HG03196 (cell line): Measurements from ENCODE around the gene P2RY12.

ENCODE experiments used
- ATAC-seq: cut with Tn5 transposase; IDR thresholded peaks from one replicate; pipeline ENCODE4 v1.9.1; 2021; ENCODE audit not compliant: unreplicated experiment

P2RY12 gene

GRCh38 chr3:151384741-151385174 lies at the start of gene P2RY12:
Gene P2RY12 (minus strand): TSS chr3:151384753. CDS start chr3:151338845, 45,908 bp downstream.
- ATAC-seq = peak; percentile 36

- no peak for ATAC-seq
Observed at GRCh38 chr3:151432616-151433372, 48.2 kb upstream of the P2RY12 start.

DNA sequence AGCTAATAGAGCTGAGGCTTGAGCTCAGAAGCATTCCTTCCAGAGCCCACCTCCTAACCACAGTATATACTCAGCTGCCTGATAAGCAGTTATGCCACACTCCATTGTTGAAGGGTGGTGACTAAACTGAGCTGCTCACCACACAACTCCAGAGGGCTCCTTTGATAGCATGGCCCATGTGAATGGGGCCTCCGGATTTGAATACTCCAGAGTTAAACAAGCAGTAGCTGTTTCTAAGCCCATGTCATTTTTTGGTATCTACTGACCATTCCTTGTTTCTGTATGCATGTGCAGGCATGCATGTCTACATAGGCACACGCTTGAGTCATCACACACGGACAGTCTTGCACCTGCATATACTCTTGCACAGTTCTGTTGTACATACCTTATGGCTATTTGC lies 47.4 kb upstream of the P2RY12 start:
- no peak for ATAC-seq

GRCh38 chr3:151430821-151431484 lies 46.4 kb upstream of the P2RY12 start:
- ATAC-seq = no peak

GRCh38 chr3:151428386-151428785 lies 43.8 kb upstream of the P2RY12 start:
- no peak for ATAC-seq

- ATAC-seq = peak; percentile 75
Observed at GRCh38 chr3:151426341-151426657, 41.7 kb upstream of the P2RY12 start.

DNA sequence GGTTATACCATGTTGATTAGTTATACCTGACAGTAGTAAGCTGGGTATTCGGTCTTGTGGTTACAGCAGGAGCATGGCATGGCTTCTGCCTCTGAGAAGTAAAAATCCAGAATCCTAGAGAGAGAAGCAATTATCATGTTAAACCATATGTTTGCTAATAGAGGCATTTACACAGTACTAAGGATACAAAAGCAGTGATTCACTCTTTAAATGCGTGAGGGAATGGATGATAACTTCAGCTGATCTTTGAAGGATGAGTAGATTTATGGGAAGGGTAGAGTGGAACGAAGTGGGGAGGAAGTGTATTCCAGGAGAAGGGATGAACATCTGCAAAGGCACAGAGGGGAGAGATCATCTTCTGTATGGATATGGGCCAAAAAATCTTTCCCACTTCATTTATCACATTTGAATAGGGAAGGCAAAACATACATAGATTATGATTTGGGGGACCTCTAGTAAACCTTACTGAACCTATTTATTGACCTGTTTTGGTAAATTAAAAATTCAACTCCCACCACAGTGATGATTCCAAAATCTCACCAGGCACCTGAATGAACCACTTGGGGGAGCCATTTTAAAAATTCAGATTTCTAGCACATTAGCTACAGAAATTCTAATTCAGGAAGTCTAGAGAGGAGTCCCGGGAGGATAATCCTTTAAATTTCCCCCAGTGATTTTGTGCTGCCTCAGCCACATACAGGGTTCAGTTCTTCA lies 41.2 kb upstream of the P2RY12 start:
- ATAC-seq = peak; percentile 31

DNA sequence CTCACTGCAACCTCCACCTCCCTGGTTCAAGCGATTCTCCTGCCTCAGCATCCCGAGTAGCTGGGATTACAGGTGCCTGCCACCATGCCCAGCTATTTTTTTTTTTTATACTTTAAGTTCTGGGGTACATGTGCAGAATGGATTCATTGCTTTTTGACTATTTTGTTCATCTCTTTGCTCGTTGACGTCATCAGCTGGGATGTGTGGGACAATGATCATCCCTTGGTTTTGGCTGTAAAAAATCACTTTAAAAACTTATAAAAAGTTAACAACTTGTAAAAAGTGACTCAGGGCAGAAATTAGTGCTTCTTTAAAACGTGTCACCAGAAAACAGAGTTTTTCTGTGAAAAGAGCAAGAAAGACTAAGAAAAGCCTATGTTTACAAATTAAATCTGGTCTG lies 38.5 kb upstream of the P2RY12 start:
- ATAC-seq = no peak

- no peak for ATAC-seq
Observed at GRCh38 chr3:151421938-151422337, 37.4 kb upstream of the P2RY12 start.

DNA sequence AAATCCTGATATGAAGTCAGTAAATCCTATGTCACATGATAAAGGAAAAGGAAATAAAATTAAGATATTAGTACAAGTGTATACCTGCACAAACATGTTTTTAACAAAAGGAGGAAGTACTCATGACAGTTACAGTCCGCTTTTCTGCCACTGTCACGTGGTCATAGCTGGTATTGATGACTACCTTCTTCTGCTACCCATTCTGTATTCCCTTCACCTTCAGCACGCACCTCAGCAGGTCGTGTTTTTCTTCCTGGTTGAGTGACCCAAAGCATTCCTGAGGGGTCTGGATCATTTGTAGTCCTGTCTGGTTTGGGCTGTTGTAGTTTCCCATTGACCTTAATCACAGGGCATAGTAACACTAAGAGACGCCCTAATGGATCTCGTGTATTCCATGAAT lies 35.3 kb upstream of the P2RY12 start:
- no peak for ATAC-seq

DNA sequence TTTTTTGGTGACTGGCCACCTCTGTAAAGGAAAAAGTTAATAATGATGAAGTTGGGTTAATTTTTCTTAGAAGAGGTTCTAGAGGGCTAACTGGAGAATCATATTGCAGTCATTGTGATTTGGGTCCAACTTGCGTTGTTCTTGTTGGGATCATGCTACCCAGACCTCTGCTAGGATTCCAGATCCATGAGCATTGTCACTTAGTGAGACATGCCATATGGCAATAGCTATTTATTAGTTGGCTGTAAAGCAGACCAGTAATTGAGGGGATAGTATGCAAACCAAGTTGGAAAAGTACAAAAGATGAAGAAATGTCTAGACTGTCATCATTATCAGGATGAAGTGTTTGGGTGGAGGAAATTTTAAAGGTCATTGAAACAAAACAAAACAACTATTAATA lies 30.7 kb upstream of the P2RY12 start:
- no peak for ATAC-seq

DNA sequence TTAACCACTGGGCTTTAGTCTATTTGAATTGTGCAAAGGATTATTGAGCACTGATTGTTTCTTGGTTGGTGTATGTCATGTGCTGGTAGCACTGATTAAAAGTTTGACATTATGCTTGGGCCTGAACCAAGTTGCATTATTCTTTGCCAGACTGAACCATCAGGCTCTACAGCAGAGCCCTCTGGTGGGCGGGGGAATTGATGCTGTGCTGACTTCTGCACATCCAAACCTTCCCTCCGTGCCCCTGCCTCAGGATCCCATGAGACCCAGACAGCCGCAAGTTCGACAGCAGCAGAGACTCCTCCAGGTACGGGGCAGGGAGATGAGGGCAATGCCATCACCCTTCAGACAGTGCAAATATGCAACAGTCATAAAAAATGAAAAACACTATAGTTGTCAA lies 28.4 kb upstream of the P2RY12 start:
- no peak for ATAC-seq

- ATAC-seq = no peak
Observed at GRCh38 chr3:151410891-151411559, 26.5 kb upstream of the P2RY12 start.

GRCh38 chr3:151407928-151408327 lies 23.4 kb upstream of the P2RY12 start:
- ATAC-seq = no peak

DNA sequence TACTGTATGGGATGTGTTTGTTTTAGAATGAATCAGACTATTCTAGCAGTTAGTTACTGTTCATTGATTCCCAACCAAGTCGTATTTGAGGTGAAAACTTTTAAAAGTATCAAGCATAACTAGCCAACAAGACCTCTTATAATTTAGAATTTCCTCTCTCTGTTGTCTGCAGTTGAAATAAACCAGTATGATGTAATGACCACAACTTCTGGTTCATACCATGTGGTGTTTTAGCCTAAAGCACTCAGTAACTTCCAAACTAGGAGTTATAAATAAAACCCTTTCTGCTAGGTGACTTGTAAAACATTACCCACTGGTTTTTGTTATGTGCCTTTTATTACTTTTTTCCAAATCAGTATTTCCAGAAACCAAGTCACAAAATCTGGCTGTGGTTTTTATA lies 19.8 kb upstream of the P2RY12 start:
- peak; percentile 59 for ATAC-seq

GRCh38 chr3:151403246-151403645 lies 18.7 kb upstream of the P2RY12 start:
- ATAC-seq = no peak

DNA sequence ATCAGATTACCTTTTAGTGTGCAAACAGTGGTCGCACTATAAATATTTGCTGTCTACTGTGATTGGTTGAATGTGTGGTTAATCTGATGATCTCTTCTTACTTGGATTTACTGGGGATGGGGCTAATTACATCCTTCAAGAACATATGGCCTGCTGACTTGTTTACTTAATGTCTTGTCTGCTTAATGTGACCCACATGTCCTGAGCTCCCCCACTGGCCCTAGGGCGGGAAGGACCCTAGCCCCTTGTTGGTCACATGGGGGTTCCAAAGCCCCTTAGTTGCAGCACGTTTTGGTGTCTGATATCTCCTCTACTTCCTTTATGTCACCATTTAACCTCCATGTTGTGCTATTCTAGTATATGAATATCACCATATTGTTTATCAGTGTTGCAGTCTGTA lies 17.8 kb upstream of the P2RY12 start:
- no peak for ATAC-seq

- ATAC-seq = no peak
Observed at GRCh38 chr3:151400341-151400740, 15.8 kb upstream of the P2RY12 start.

GRCh38 chr3:151398895-151399294 lies 14.3 kb upstream of the P2RY12 start:
- no peak for ATAC-seq

- no peak for ATAC-seq
Observed at GRCh38 chr3:151395806-151396205, 11.3 kb upstream of the P2RY12 start.

GRCh38 chr3:151394611-151395010 lies 10.1 kb upstream of the P2RY12 start:
- no peak for ATAC-seq

- ATAC-seq = no peak
Observed at GRCh38 chr3:151393941-151394340, 9.4 kb upstream of the P2RY12 start.
